ENCODE data around the gene SH3YL1. TPM values are rescaled to one million over a fixed set of nuclear protein-coding genes. Genes with fewer than 3 reads are reported as not detected.

Gene SH3YL1, protein sequence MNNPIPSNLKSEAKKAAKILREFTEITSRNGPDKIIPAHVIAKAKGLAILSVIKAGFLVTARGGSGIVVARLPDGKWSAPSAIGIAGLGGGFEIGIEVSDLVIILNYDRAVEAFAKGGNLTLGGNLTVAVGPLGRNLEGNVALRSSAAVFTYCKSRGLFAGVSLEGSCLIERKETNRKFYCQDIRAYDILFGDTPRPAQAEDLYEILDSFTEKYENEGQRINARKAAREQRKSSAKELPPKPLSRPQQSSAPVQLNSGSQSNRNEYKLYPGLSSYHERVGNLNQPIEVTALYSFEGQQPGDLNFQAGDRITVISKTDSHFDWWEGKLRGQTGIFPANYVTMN
- polyA plus RNA-seq (2012; rRNA removed) = 22.7 and 28.2 TPM in 2 replicates
- 23.1 and 28.1 TPM in 2 replicates for polyA plus RNA-seq (2012; cell fraction: cytosol; rRNA removed)
- polyA plus RNA-seq (2012; cell fraction: nucleus; rRNA removed) = 79.7 and 97.0 TPM in 2 replicates

DNA sequence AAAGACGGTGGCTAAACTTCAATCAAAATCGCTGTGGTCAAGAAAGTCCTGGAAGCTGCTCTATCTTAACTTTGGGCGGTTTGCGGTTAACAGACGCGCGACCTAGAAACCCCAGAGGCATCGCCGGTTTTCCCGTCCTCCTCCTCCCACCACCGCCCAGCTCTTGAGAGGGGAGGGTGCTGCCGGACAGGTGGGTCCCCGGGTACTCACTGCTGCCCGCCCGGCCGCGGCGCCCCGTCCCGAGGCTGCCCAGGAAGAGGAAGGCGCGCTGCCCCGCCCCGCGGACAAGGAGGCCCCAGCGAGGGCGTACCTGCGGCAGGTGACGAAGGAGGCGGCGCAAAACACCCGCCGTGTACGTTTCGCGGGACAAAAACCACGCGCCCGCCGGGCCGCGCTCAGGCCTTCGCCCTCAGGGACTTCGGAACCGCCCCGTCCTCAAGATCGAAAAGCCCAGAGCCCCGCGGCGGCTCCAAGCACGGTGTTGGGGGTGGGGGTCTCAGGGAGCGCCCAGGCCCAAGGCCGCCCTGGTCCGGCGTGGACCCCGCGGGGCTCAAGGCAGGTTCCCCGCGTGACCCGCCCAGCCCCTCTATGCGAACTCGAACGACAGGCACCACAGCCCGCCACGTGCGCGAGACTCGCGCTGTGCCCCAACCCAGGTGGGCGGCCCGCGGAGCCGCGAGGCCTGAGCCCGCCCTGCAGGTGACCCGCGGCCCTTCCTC, at the start of gene SH3YL1:
Gene SH3YL1 (minus strand): TSS at position 259 of the 719 bp plus-strand sequence. CDS start 48 bp downstream, at position 211.
- DNase-seq = peak; percentile 61
- H3F3A ChIP-seq (replicated peaks; ENCODE audit: insufficient read depth) = no peaks in the 10 kb centered on the region
- H3K27ac ChIP-seq (ENCODE audit: low read depth in 2 of 2, low read length in 1 of 2) = peak within 1 kb of the TSS; percentile 63 to 74; a peak in 3 of 4 replicates
- H3K4me3 ChIP-seq (ENCODE audit: low read depth in 2 of 2, low read length in 1 of 2) = peak within 1 kb of the TSS; percentile 98 to 100
- H3K27me3 ChIP-seq (ENCODE audit: insufficient read depth) = no peaks in the 10 kb centered on the region
- 27% methylated on average over 47 of the region's 77 CpGs for WGBS (ENCODE audit: low lambda C conversion rate)
- peaks cover 26% of the 10 kb centered on the region for H4K20me1 ChIP-seq (ENCODE audit: insufficient read depth)
- H3K4me1 ChIP-seq (ENCODE audit: control insufficient read depth in 1 of 2, insufficient read depth in 2 of 2, low read depth in 1 of 2, low read length in 1 of 2) = peaks cover 13 to 25% of the 10 kb centered on the region in 2 experiments; a peak in 3 of 4 replicates
- no peaks in the 10 kb centered on the region for H3K9me3 ChIP-seq
- peak within 1 kb of the TSS; percentile 94 for H3K4me2 ChIP-seq
- TF ChIP-seq, protein P1, sequence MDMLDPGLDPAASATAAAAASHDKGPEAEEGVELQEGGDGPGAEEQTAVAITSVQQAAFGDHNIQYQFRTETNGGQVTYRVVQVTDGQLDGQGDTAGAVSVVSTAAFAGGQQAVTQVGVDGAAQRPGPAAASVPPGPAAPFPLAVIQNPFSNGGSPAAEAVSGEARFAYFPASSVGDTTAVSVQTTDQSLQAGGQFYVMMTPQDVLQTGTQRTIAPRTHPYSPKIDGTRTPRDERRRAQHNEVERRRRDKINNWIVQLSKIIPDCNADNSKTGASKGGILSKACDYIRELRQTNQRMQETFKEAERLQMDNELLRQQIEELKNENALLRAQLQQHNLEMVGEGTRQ (IDR thresholded peaks at IDR 0.05; ENCODE audit: borderline replicate concordance, low read depth, low read length) = no peak
- 0 out of 2 replicates have a peak, but pooled peaks have one; percentile 17 for TF ChIP-seq GATA2 (CRISPR knock-in tag; IDR thresholded peaks at IDR 0.05)
- TF ChIP-seq, protein P2, sequence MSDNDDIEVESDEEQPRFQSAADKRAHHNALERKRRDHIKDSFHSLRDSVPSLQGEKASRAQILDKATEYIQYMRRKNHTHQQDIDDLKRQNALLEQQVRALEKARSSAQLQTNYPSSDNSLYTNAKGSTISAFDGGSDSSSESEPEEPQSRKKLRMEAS (IDR thresholded peaks at IDR 0.05; ENCODE audit: low read depth) = peak; percentile 80; the same call in 1 of the 2 replicates
- CTCF ChIA-PET = interaction anchor here (1.3 kb wide), 1 partner anchor 13 kb away, joined by 3 read pairs; no protein-coding TSS in a partner anchor
- H2AFZ ChIP-seq (ENCODE audit: low read depth) = peak within 1 kb of the TSS; percentile 87; the same call in 1 of the 2 replicates
- POLR2A ChIA-PET = no interaction called here
- H3K79me2 ChIP-seq (ENCODE audit: insufficient read depth) = peaks cover 63% of the 10 kb centered on the region
- H3K36me3 ChIP-seq (replicated peaks in 1 of 2; ENCODE audit: control insufficient read depth in 1 of 2, insufficient read depth in 2 of 2, low read length in 1 of 2) = peaks cover 27 to 32% of the 10 kb centered on the region in 2 experiments
- H3K9me2 ChIP-seq = no peaks in the 10 kb centered on the region
- peak within 1 kb of the TSS; percentile 93 for H3K9ac ChIP-seq

DNA sequence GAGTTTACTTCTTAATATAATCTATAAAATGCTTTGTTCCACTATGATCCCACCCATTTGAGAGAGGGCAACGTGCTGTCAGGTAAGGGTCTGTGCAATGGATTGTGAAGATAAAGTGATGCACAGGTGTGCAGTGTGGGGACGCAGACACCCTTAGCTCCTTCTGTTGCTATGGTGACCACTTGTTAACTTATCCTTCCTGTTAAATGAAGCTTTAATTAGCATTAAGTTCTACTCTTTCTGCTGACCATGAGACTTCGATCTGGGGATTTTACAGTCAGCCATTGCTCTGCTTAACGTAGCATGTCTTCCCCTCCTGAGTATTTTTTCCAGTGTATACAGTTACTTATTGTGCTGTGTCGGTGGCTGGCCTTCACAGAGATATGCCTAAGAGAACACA, 47.2 kb upstream of the SH3YL1 start:
- Histone ChIP-seq H2AFZ (ENCODE audit: low read depth) (no peak overlapping the region), H3K36me3 (replicated peaks in 1 of 2; ENCODE audit: control insufficient read depth in 1 of 2, insufficient read depth in 2 of 2, low read length in 1 of 2) (no peaks in the 10 kb centered on the region), H3K27ac (ENCODE audit: low read depth in 2 of 2, low read length in 1 of 2) (no peak overlapping the region), H3K9me3 (no peaks in the 10 kb centered on the region), H3K9ac (no peak overlapping the region), H3K4me2 (no peak overlapping the region), H3K4me1 (ENCODE audit: control insufficient read depth in 1 of 2, insufficient read depth in 2 of 2, low read depth in 1 of 2, low read length in 1 of 2) (peaks cover 0 to 7% of the 10 kb centered on the region in 2 experiments; a peak in 1 of 4 replicates), H3K79me2 (ENCODE audit: insufficient read depth) (no peaks in the 10 kb centered on the region), H3K4me3 (ENCODE audit: low read depth in 2 of 2, low read length in 1 of 2) (no peak overlapping the region), H4K20me1 (ENCODE audit: insufficient read depth) (no peaks in the 10 kb centered on the region), H3K9me2 (no peaks in the 10 kb centered on the region), H3K27me3 (ENCODE audit: insufficient read depth) (no peaks in the 10 kb centered on the region), H3F3A (replicated peaks; ENCODE audit: insufficient read depth) (no peaks in the 10 kb centered on the region)
- no peak for TF ChIP-seq RFX5 (IDR thresholded peaks at IDR 0.05; ENCODE audit: low read length)
- TF ChIP-seq TEAD4 (IDR thresholded peaks at IDR 0.05; ENCODE audit: borderline replicate concordance, insufficient read depth) = no peak
- TF ChIP-seq SIN3A (IDR thresholded peaks at IDR 0.05; ENCODE audit: borderline replicate concordance, low read depth, low read length) = no peak
- TF ChIP-seq MXI1 (IDR thresholded peaks at IDR 0.05; ENCODE audit: low read depth, low read length) = no peak
- TF ChIP-seq, protein P3, sequence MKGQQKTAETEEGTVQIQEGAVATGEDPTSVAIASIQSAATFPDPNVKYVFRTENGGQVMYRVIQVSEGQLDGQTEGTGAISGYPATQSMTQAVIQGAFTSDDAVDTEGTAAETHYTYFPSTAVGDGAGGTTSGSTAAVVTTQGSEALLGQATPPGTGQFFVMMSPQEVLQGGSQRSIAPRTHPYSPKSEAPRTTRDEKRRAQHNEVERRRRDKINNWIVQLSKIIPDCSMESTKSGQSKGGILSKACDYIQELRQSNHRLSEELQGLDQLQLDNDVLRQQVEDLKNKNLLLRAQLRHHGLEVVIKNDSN (IDR thresholded peaks at IDR 0.05; ENCODE audit: borderline replicate concordance, low read depth) = no peak
- no peak for TF ChIP-seq FOSL2 (IDR thresholded peaks at IDR 0.05; ENCODE audit: borderline replicate concordance, low read depth)
- TF ChIP-seq, protein P1 (IDR thresholded peaks at IDR 0.05; ENCODE audit: borderline replicate concordance, low read depth, low read length) = no peak
- no peak for TF ChIP-seq TCF12 (IDR thresholded peaks at IDR 0.05)
- no peak for TF ChIP-seq SMC3 (IDR thresholded peaks at IDR 0.05; ENCODE audit: low read depth, low read length)
- TF ChIP-seq RCOR1 (IDR thresholded peaks at IDR 0.05; ENCODE audit: low read length) = no peak
- no peak for TF ChIP-seq FOXM1 (IDR thresholded peaks at IDR 0.05; ENCODE audit: low read depth)
- TF ChIP-seq, protein P4, sequence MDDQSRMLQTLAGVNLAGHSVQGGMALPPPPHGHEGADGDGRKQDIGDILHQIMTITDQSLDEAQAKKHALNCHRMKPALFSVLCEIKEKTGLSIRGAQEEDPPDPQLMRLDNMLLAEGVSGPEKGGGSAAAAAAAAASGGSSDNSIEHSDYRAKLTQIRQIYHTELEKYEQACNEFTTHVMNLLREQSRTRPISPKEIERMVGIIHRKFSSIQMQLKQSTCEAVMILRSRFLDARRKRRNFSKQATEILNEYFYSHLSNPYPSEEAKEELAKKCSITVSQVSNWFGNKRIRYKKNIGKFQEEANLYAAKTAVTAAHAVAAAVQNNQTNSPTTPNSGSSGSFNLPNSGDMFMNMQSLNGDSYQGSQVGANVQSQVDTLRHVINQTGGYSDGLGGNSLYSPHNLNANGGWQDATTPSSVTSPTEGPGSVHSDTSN (IDR thresholded peaks at IDR 0.05) = no peak
- TF ChIP-seq, protein P2 (IDR thresholded peaks at IDR 0.05; ENCODE audit: low read depth) = no peak
- TF ChIP-seq GABPA (IDR thresholded peaks at IDR 0.05; ENCODE audit: low read depth) = no peak
- TF ChIP-seq YY1 (IDR thresholded peaks at IDR 0.05; ENCODE audit: low read depth) = no peak
- TF ChIP-seq, protein P5, sequence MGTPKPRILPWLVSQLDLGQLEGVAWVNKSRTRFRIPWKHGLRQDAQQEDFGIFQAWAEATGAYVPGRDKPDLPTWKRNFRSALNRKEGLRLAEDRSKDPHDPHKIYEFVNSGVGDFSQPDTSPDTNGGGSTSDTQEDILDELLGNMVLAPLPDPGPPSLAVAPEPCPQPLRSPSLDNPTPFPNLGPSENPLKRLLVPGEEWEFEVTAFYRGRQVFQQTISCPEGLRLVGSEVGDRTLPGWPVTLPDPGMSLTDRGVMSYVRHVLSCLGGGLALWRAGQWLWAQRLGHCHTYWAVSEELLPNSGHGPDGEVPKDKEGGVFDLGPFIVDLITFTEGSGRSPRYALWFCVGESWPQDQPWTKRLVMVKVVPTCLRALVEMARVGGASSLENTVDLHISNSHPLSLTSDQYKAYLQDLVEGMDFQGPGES (IDR thresholded peaks at IDR 0.05; ENCODE audit: low read depth, low read length) = no peak
- TF ChIP-seq EP300 (IDR thresholded peaks at IDR 0.05; ENCODE audit: borderline replicate concordance in 1 of 2, low read depth in 1 of 2, low read length in 1 of 2) = no peak
- 30% methylated on average over 5 of the region's 5 CpGs for WGBS (ENCODE audit: low lambda C conversion rate)
- ChIA-PET POLR2A (no interaction called here), CTCF (interaction anchor here (1.0 kb wide), 1 partner anchor 49 kb away, joined by 3 read pairs; no protein-coding TSS in a partner anchor)
- no peak for DNase-seq

Data from SK-N-SH (cell line).